GM12878 (cell line): ENCODE measurements around the gene BFSP2. TPM values are rescaled to one million over a fixed set of nuclear protein-coding genes. Genes with fewer than 3 reads are reported as not detected.

Source experiments
- ATAC-seq: fragments of 200-7000 bp; cut with Tn5 transposase; 3 replicates; pipeline ENCODE4 v1.9.1; 2020; ENCODE audit warnings: mild to moderate bottlenecking, moderate library complexity
- BruUV-seq: library from RNA; stranded (reverse); fragments of 400-500 nt; replicated peaks from 2 replicates; lab custom pipeline; 2021; lab: Mats Ljungman, UMichigan
- CTCF ChIA-PET: fragments of 300-600 bp; sonication (Branson Sonifier 250); formaldehyde crosslinking; extraction: SDS; loops from one replicate; lab custom pipeline; 2021; ENCODE audit warnings: inconsistent platforms; lab: Yijun Ruan, JAX
- POLR2A ChIA-PET: fragments of 350-600 bp; formaldehyde crosslinking; extraction: SDS; loops from one replicate; lab custom pipeline; 2021; ENCODE audit warnings: inconsistent platforms; lab: Charles Lee
- RAD21 ChIA-PET: fragments of 300-600 bp; sonication (Branson Sonifier 250); formaldehyde crosslinking; loops from one replicate; lab custom pipeline; 2023; ENCODE audit warnings: antibody characterized with exemption; ENCODE audit not compliant: unreplicated experiment; lab: Charles Lee
- SMC1A ChIA-PET: fragments of 300-600 bp; sonication (Branson Sonifier 250); formaldehyde crosslinking; loops from one replicate; lab custom pipeline; 2023; ENCODE audit not compliant: unreplicated experiment, uncharacterized antibody; lab: Charles Lee
- DNase-seq: peaks from one replicate; pipeline ENCODE4 v3.0.0-alpha.2; 2011; ENCODE audit warnings: low read depth, low spot score
- FAIRE-seq: peaks from 3 replicates; lab custom pipeline; 2011; peaks lifted over from hg19 to GRCh38; lab: Jason Lieb, UNC
- H2AFZ ChIP-seq: 2 replicates; pipeline ENCODE4 v1.6.0; 2011; ENCODE audit warnings: low read depth, low read length, control low read depth; ENCODE audit not compliant: control insufficient read depth
- H3K27ac ChIP-seq: 2 replicates; pipeline ENCODE4 v1.5.1; 2011; ENCODE audit warnings: control low read depth; ENCODE audit not compliant: control insufficient read depth, insufficient read depth
- H3K27me3 ChIP-seq, 2 experiments: replicated peaks in 1 of 2; 2 replicates each; pipeline versions ENCODE4 v1.6.0 to v1.6.1; 2011; ENCODE audit warnings: low read length in 1 of 2; ENCODE audit not compliant: control insufficient read depth in 2 of 2, insufficient read depth in 2 of 2
- H3K36me3 ChIP-seq, 2 experiments: 2 replicates each; pipeline ENCODE4 v1.5.1; 2011; ENCODE audit warnings: low read length in 1 of 2; ENCODE audit not compliant: control insufficient read depth in 2 of 2, insufficient read depth in 2 of 2
- H3K4me1 ChIP-seq: 2 replicates; pipeline ENCODE4 v1.6.1; 2011; ENCODE audit warnings: mild to moderate bottlenecking, low read length, moderate library complexity, mixed read lengths; ENCODE audit not compliant: control insufficient read depth, insufficient read depth
- H3K4me2 ChIP-seq: 2 replicates; pipeline ENCODE4 v1.6.0; 2011; ENCODE audit warnings: control low read depth; ENCODE audit not compliant: control insufficient read depth, insufficient read depth
- H3K4me3 ChIP-seq: fragments of 200-600 bp; sonication (generic); 2 replicates; pipeline ENCODE4 v1.5.1; 2016
- H3K79me2 ChIP-seq: 2 replicates; pipeline ENCODE4 v1.6.0; 2011; ENCODE audit warnings: low read length; ENCODE audit not compliant: control insufficient read depth, insufficient read depth
- H3K9ac ChIP-seq: 2 replicates; pipeline ENCODE4 v1.8.0; 2011; ENCODE audit warnings: low read length, control low read depth, mixed read lengths; ENCODE audit not compliant: control insufficient read depth, insufficient read depth
- H3K9me3 ChIP-seq: replicated peaks from 3 replicates; pipeline ENCODE4 v1.5.1; 2011; ENCODE audit warnings: mild to moderate bottlenecking, low read length; ENCODE audit not compliant: control insufficient read depth, insufficient read depth
- H4K20me1 ChIP-seq: 2 replicates; pipeline ENCODE4 v1.6.0; 2011; ENCODE audit not compliant: control insufficient read depth, insufficient read depth
- ASH2L ChIP-seq: fragments of 300-600, 200-600 bp; sonication (generic); IDR thresholded peaks from 2 replicates; pipeline ENCODE4 v1.6.1; 2017; ENCODE audit warnings: low read depth, mild to moderate bottlenecking, borderline replicate concordance
- CREM ChIP-seq: IDR thresholded peaks from 2 replicates; pipeline ENCODE4 v1.6.1; 2014; ENCODE audit warnings: antibody characterized with exemption, low read depth
- FOS ChIP-seq: IDR thresholded peaks from 3 replicates; pipeline ENCODE4 v1.6.1; 2011; ENCODE audit warnings: borderline replicate concordance; ENCODE audit not compliant: insufficient read length; ENCODE audit errors: extremely low read depth
- IKZF1 ChIP-seq: fragments of 450-650 bp; conservative IDR thresholded peaks from 2 replicates; pipeline ENCODE4 v1.6.1; 2017; ENCODE audit warnings: antibody characterized with exemption, mild to moderate bottlenecking
- IRF5 ChIP-seq: fragments of 450-650 bp; IDR thresholded peaks from 2 replicates; pipeline ENCODE4 v1.6.1; 2017; ENCODE audit warnings: borderline replicate concordance
- LARP7 ChIP-seq: fragments of 450-650 bp; IDR thresholded peaks from 2 replicates; pipeline ENCODE4 v1.6.1; 2017; ENCODE audit warnings: mild to moderate bottlenecking
- RB1 ChIP-seq: fragments of 450-650 bp; formaldehyde crosslinking; IDR thresholded peaks from 2 replicates; pipeline ENCODE4 v1.6.1; 2017; ENCODE audit warnings: mild to moderate bottlenecking, borderline replicate concordance
- SP1 ChIP-seq: IDR thresholded peaks from one replicate; pipeline ENCODE4 v1.6.1; 2011; ENCODE audit warnings: low read depth, low read length
- SPI1 ChIP-seq: IDR thresholded peaks from 2 replicates; pipeline ENCODE4 v1.6.1; 2011; ENCODE audit warnings: low read depth, mild to moderate bottlenecking, low read length, moderate library complexity, borderline replicate concordance; ENCODE audit not compliant: insufficient read depth
- WGBS: methylation state at CpG from one replicate; pipeline ENCODE4 v1.1.6; 2016; ENCODE audit warnings: low lambda C conversion rate; ENCODE audit not compliant: insufficient replicate concordance, insufficient coverage; ENCODE audit errors: missing lambda C conversion rate; 5-methylcytosine and 5-hydroxymethylcytosine counted together
- in situ Hi-C: fragments of 300-500 bp; cut with MboI; formaldehyde crosslinking; loops from 9 replicates; pipeline ENCODE4 v1.14.3; 2018; ENCODE audit warnings: mixed read lengths
- intact Hi-C: fragments of 100-400 bp; cut with micrococcal nuclease; formaldehyde crosslinking; loops from one replicate; pipeline ENCODE4 v1.14.2; 2022; ENCODE audit not compliant: unreplicated experiment
- polyA plus RNA-seq, 11 experiments: library from polyadenylated mRNA; depleted of rRNA in 4 of 11; unstranded in 6 of 11; stranded (reverse) in 5 of 11; fragments of >200 nt; fragmentation: Nextera tagmentation in 4 of 11; fragmentation: Illumina TruSeq in 1 of 11; extraction: Ambion mirVana in 4 of 11; extraction: Trizol in 1 of 11; gene quantifications; 1 replicate in 1 of 11; 2 replicates in 10 of 11; pipeline versions ENCODE4 v1.2.1 to v1.2.3, GENCODE V29; 2011 to 2016; ENCODE audit warnings: inconsistent platforms in 2 of 11, missing spikeins in 2 of 11, low read depth in 1 of 11
- total RNA-seq, 4 experiments: library from RNA; depleted of rRNA in 3 of 4; stranded (reverse); fragments of >200 nt in 3 of 4; fragmentation: Illumina TruSeq in 1 of 4; extraction: Trizol in 1 of 4; gene quantifications; 2 replicates each; pipeline versions ENCODE4 v1.2.1 to v1.2.3, GENCODE V29; 2013 to 2021
- TF ChIP-seq, protein P1 (sequence below): fragments of 450-650 bp; IDR thresholded peaks from 2 replicates; pipeline ENCODE4 v1.6.1; 2016; ENCODE audit warnings: mild to moderate bottlenecking

The BFSP2 gene
- total and polyA plus RNA-seq, 10 of the 15 experiments (the other 5 are each of a cell fraction or from before 2014, with no cell fraction given) = 1.5 to 20.4 (median 7.3) TPM

- ATAC-seq = no peak
- Histone ChIP-seq H4K20me1 (no peaks in the 10 kb centered on the region), H3K4me2 (no peak overlapping the region), H3K9me3 (no peaks in the 10 kb centered on the region), H3K4me3 (no peak overlapping the region), H2AFZ (no peak overlapping the region), H3K36me3 (no peaks in the 10 kb centered on the region), H3K27ac (no peak overlapping the region)
- no peak for DNase-seq
- WGBS = 43% methylated on average over 4 of the region's 4 CpGs
- no TSS peak for BruUV-seq
- no peak for FAIRE-seq
- intact Hi-C loops = no loop called here
- SMC1A ChIA-PET = interaction anchor here (1.3 kb wide), 2 partner anchors 10 to 15 kb away, joined by 3 to 6 read pairs; no protein-coding TSS in a partner anchor
- TF ChIP-seq RB1 (no peak), SPI1 (no peak), IRF5 (no peak), IKZF1 (no peak), SP1 (no peak), CREM (no peak), FOS (no peak), ASH2L (no peak), LARP7 (no peak)
- TF ChIP-seq, protein P1, sequence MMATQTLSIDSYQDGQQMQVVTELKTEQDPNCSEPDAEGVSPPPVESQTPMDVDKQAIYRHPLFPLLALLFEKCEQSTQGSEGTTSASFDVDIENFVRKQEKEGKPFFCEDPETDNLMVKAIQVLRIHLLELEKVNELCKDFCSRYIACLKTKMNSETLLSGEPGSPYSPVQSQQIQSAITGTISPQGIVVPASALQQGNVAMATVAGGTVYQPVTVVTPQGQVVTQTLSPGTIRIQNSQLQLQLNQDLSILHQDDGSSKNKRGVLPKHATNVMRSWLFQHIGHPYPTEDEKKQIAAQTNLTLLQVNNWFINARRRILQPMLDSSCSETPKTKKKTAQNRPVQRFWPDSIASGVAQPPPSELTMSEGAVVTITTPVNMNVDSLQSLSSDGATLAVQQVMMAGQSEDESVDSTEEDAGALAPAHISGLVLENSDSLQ = no peak
- TF ChIP-seq, all 136 proteins: peak for 0
- RAD21 ChIA-PET = no interaction called here
- H3K79me2 ChIP-seq = no peaks in the 10 kb centered on the region
- H3K4me1 ChIP-seq = no peaks in the 10 kb centered on the region
- POLR2A ChIA-PET = interaction anchor here (0.7 kb wide), 1 partner anchor 106 kb away, joined by 3 read pairs; no protein-coding TSS in a partner anchor
- in situ Hi-C loops = no loop called here
- CTCF ChIA-PET = no interaction called here
- no peak overlapping the region for H3K9ac ChIP-seq
- H3K27me3 ChIP-seq = no peaks in the 10 kb centered on the region; a peak in 1 of 4 replicates
Observed at GRCh38 chr3:133354721-133355120, 45.1 kb upstream of the BFSP2 start.
